Vagina (tissue), 2 donors: ENCODE measurements around the gene DSC3. TPM values are rescaled to one million over a fixed set of nuclear protein-coding genes. Genes with fewer than 3 reads are reported as not detected.
"Not testable (repeated sequence)": the region's sequence is repeated elsewhere in the genome, so short reads cannot be mapped to it uniquely, and the experiment has no call there.

Source experiments
- DNase-seq, 2 donors: peaks; one replicate each; pipeline ENCODE4 v3.0.0-alpha.2; 2017; ENCODE audit errors: extremely low spot score in 2 of 2
- H3K27ac ChIP-seq: fragments of 200-600 bp; sonication (generic); one replicate; pipeline ENCODE4 v1.5.1; 2019
- H3K27me3 ChIP-seq: fragments of 200-600 bp; sonication (generic); one replicate; pipeline ENCODE4 v1.5.1; 2019
- H3K36me3 ChIP-seq, 2 donors: fragments of 200-600 bp; sonication (generic); one replicate each; pipeline ENCODE4 v1.5.1; 2017 to 2019
- H3K4me1 ChIP-seq: fragments of 200-600 bp; sonication (generic); one replicate; pipeline ENCODE4 v1.5.1; 2019
- H3K4me3 ChIP-seq, 2 donors: fragments of 200-600 bp; sonication (generic); 1 replicate in 1 of 2; 2 replicates in 1 of 2; pipeline ENCODE4 v1.5.1; 2016 to 2019
- H3K9me3 ChIP-seq: fragments of 200-600 bp; sonication (generic); one replicate; pipeline ENCODE4 v1.5.1; 2019
- CTCF ChIP-seq, 3 experiments: fragments of 450-650 bp in 2 of 3; fragments of 200-600 bp in 1 of 3; sonication (generic) in 1 of 3; IDR thresholded peaks; one replicate each; pipeline ENCODE4 v1.5.1; 2017 to 2019; ENCODE audit warnings: antibody characterized with exemption in 3 of 3, mild to moderate bottlenecking in 2 of 3, moderate library complexity in 2 of 3
- POLR2A ChIP-seq, 2 donors: fragments of 450-650 bp; IDR thresholded peaks; one replicate each; pipeline ENCODE4 v1.6.1; 2017; ENCODE audit warnings: antibody characterized with exemption in 2 of 2, mild to moderate bottlenecking in 2 of 2, moderate library complexity in 2 of 2
- POLR2AphosphoS5 ChIP-seq, 2 donors: sonication (generic); formaldehyde crosslinking; IDR thresholded peaks; one replicate each; pipeline ENCODE4 v1.9.0; 2017; ENCODE audit warnings: antibody characterized with exemption in 2 of 2, mild to moderate bottlenecking in 2 of 2, low read depth in 1 of 2; ENCODE audit not compliant: insufficient read depth in 1 of 2
- intact Hi-C: fragments of 100-400 bp; cut with DNase I; formaldehyde crosslinking; loops from one replicate; pipeline ENCODE4 v1.15.1; 2023
- total RNA-seq: library from RNA; depleted of rRNA; stranded (reverse); fragments of >200 nt; gene quantifications from one replicate; pipeline ENCODE4 v1.2.3, GENCODE V29; 2016

DSC3 gene
- total RNA-seq, 1 donor from 2014 or later, result 176 TPM

GRCh38 chr18:31034541-31034940 lies 8.0 kb downstream of the DSC3 start:
- Histone ChIP-seq H3K9me3 (no peaks in the 10 kb centered on the region), H3K4me3 (no peak overlapping the region), H3K4me1 (no peaks in the 10 kb centered on the region), H3K27ac (no peak overlapping the region), H3K36me3 (no peaks in the 10 kb centered on the region), H3K27me3 (no peaks in the 10 kb centered on the region)
- TF ChIP-seq POLR2A (IDR thresholded peaks at IDR 0.05) (no peak), POLR2AphosphoS5 (IDR thresholded peaks at IDR 0.05; ENCODE audit: insufficient read depth in 1 of 2, low read depth in 1 of 2) (no peak), CTCF (IDR thresholded peaks at IDR 0.05) (no peak)
- DNase-seq, result no peak
- intact Hi-C loops, result no loop called here

- TF ChIP-seq CTCF (IDR thresholded peaks at IDR 0.05), result no peak
- no peak for TF ChIP-seq POLR2A (IDR thresholded peaks at IDR 0.05)
- no peak for TF ChIP-seq POLR2AphosphoS5 (IDR thresholded peaks at IDR 0.05; ENCODE audit: insufficient read depth in 1 of 2, low read depth in 1 of 2)
- H3K36me3 ChIP-seq, result no peaks in the 10 kb centered on the region
- no peaks in the 10 kb centered on the region for H3K27me3 ChIP-seq
- DNase-seq, result no peak
- no peak overlapping the region for H3K27ac ChIP-seq
- H3K4me1 ChIP-seq, result no peaks in the 10 kb centered on the region
- H3K4me3 ChIP-seq, result no peak overlapping the region
- no peaks in the 10 kb centered on the region for H3K9me3 ChIP-seq
- intact Hi-C loops, result no loop called here
Observed at GRCh38 chr18:31030574-31031278, 11.8 kb downstream of the DSC3 start.

GRCh38 chr18:31015715-31016434 lies 26.7 kb downstream of the DSC3 start:
- Histone ChIP-seq H3K27me3 (no peaks in the 10 kb centered on the region), H3K4me1 (no peaks in the 10 kb centered on the region), H3K4me3 (no peak overlapping the region), H3K9me3 (no peaks in the 10 kb centered on the region), H3K27ac (no peak overlapping the region), H3K36me3 (no peaks in the 10 kb centered on the region)
- no peak for DNase-seq
- intact Hi-C loops, result no loop called here
- TF ChIP-seq CTCF (IDR thresholded peaks at IDR 0.05) (no peak), POLR2AphosphoS5 (IDR thresholded peaks at IDR 0.05; ENCODE audit: insufficient read depth in 1 of 2, low read depth in 1 of 2) (no peak), POLR2A (IDR thresholded peaks at IDR 0.05) (no peak)

GRCh38 chr18:31011455-31011854 lies 31.1 kb downstream of the DSC3 start:
- intact Hi-C loops, H3K27ac ChIP-seq: not testable (repeated sequence)

GRCh38 chr18:31010601-31011000 lies 31.9 kb downstream of the DSC3 start:
- H3K27me3 ChIP-seq, result no peaks in the 10 kb centered on the region
- no peak for DNase-seq
- intact Hi-C loops, result no loop called here

More at GRCh38 chr18:31011455-31011854, 31.1 kb downstream of the DSC3 start:
- not testable (repeated sequence) for H3K4me3 ChIP-seq, H3K36me3 ChIP-seq, DNase-seq, H3K9me3 ChIP-seq, H3K4me1 ChIP-seq, H3K27me3 ChIP-seq
- TF ChIP-seq POLR2AphosphoS5 (IDR thresholded peaks at IDR 0.05; ENCODE audit: insufficient read depth in 1 of 2, low read depth in 1 of 2), result peak in 1 of 2 donors; percentile 81

More at GRCh38 chr18:31010601-31011000, 31.9 kb downstream of the DSC3 start:
- Histone ChIP-seq H3K4me3 (no peak overlapping the region), H3K27ac (no peak overlapping the region), H3K9me3 (no peaks in the 10 kb centered on the region), H3K4me1 (no peaks in the 10 kb centered on the region), H3K36me3 (no peaks in the 10 kb centered on the region)
- no peak for TF ChIP-seq CTCF (IDR thresholded peaks at IDR 0.05)
- no peak for TF ChIP-seq POLR2A (IDR thresholded peaks at IDR 0.05)
- TF ChIP-seq POLR2AphosphoS5 (IDR thresholded peaks at IDR 0.05; ENCODE audit: insufficient read depth in 1 of 2, low read depth in 1 of 2), result no peak
